HG03097 (cell line): ENCODE results near the gene EEA1.
"Not testable (repeated sequence)": the region's sequence is repeated elsewhere in the genome, so short reads cannot be mapped to it uniquely, and the experiment has no call there.

Experiments used
- ATAC-seq: cut with Tn5 transposase; IDR thresholded peaks from one replicate; pipeline ENCODE4 v1.9.1; 2021; ENCODE audit not compliant: unreplicated experiment, low FRiP score

Gene EEA1

DNA sequence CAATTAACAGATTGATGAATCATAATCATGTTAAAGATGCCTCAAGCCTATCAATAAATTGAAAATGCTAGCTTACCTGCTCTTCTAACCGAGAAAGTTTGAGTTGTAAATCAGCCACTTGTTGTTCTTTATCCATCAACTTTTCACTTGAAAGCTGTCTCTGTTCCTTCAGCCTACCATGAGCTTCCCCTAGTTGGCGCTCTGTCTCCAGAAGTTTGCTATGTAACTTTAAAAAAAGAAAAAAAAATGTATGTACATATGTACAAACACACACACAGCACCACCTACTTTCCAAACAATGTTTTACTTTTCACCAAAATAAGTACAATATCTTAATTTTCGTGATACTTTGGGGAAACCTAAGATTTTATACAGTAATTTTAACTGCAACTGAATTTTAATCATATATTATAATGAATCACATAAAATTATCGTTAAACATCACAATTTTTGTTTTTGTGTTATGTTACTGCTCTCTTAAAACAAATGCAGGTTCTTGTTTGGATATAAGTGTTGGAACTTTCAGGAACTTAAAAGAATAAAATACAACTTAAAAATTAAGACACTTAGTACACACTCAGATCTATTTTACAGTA lies 101.2 kb downstream of the EEA1 start:
- ATAC-seq = no peak

DNA sequence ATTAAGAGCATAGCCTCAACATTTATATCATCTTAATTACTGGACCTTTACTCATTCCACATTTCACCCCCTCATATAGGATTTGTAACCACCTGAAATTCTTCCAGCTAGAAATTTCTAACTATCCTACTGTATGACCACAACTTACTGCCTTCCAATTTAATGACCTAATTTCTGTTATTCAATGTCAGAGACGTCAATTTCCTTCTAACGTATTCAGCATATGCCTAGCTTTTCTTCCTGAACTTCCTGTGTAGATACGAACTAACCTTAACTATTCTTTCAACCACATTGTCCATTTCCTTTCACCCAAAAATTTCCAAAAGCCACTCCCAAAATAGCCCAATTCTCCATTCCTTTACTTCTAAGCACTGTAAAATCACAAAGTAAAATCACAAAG lies 108.0 kb downstream of the EEA1 start:
- no peak for ATAC-seq

DNA sequence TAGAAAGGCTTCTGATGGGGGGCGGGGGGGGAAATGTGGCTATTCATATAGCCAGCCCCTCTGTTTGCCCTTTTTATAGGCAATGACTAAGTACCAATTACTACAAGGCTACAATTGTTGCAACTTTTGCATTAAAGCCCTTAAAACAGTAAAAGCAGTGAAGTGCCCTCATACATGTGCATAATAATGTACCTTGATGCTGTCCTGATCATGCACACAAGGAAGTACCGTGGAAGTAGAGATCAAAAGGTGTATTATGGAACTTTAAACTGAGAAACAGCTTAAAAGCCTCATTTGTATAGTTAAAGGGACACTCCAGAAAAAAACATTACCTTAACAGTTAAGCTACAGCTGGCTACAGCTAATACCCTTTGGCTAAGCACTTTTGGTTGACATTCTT lies 114.5 kb downstream of the EEA1 start:
- no peak for ATAC-seq

DNA sequence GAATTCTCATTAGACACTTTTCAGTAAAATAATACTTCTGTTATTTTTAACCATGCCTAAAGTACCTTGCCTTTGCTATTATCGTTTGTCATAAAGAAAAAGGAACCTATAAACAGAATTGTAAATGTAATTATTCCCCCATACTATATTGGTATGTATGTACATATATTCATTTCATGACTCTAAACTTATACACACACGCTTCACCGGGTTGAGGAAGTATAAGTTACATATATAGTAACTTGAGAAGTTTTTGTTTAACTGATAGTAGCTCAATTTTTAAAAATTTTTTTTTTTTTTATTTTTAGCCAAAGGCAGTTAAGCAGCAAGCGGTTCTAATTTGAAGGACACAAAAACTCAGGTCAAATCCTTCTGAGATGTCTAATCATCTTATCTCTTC lies 118.7 kb downstream of the EEA1 start:
- no peak for ATAC-seq

DNA sequence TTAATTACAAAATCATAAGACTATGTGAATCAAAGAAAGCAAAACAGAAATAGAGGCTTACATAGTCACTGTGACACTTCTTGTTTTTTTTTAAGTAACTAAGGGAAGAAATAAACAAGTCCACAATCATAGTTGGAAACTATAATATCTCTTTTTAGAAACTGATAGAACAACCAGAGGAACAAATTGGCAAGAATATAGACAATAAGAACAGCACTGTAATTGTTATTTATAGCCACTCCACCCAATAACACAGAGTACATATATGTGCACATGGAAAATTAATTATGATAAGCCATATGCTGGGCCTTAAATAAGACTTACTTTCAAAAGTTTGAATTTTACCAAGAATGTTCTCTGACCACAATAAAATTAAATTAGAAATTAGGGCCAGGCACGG lies 125.2 kb downstream of the EEA1 start:
- no peak for ATAC-seq

DNA sequence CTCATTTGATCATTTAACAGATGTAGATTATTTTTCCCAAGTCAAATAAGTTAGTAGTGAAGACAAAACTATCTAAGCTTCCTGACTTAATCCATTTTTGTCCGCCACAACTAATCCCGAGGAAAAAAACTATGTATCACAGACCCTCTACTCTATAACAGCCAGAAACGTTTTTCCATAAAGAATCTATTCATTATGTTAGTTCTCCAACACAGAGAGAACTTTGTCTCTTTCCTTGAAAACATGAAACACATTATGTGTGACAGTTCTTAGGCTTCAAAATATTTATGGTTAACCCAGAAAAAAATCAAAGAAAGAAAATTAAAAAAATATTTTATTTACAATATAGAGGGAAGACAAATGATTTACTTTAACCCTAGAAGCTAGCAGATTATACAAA lies 126.2 kb downstream of the EEA1 start:
- ATAC-seq = no peak

DNA sequence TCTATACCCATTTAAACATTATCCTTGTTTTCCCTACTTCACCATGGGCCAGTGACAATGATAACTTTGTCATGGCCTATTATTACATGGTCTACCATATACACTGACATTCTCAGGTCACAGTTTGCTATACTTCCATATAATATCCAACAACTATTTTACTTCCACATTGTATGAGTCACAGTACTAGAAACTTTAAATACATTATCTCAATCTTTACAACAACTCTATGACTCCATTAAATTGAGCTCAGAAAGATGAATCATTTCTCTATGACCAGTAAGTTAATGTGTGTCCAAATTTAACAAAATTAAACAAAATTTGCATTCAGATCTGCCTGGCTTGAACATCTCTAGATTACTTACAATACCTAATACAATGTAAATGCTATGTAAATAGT lies 132.4 kb downstream of the EEA1 start:
- ATAC-seq = no peak

DNA sequence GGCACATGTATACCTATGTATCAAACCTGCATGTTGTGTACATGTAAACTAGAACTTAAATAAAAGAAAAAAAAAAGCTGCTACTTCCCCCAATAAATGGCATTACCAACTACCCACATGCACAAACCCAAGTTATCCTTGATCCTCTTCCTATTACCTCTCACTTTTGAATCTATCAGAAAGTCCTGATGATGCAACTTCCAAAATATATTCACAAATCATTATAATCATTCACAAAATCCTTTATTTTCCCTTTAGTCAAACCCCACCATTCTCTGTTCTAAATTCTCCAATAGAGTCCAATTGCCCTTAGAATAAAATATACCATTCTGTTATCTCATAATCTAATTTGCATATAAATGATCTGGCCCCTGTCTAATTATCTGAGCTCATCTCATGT lies 134.3 kb downstream of the EEA1 start:
- ATAC-seq = no peak

DNA sequence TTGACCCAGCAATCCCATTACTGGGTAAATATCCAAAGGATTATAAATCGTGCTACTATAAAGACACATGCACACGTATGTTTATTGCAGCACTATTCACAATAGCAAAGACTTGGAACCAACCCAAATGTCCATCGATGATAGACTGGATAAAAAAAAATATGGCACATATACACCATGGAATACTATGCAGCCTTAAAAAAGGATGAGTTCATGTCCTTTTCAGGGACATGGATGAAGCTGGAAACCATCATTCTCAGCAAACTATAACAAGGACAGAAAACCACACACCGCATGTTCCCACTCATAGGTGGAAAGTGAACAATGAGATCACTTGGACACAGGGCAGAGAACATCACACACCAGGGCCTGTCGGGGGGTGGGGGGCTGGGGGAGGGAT lies 134.7 kb downstream of the EEA1 start:
- ATAC-seq = not testable (repeated sequence)

DNA sequence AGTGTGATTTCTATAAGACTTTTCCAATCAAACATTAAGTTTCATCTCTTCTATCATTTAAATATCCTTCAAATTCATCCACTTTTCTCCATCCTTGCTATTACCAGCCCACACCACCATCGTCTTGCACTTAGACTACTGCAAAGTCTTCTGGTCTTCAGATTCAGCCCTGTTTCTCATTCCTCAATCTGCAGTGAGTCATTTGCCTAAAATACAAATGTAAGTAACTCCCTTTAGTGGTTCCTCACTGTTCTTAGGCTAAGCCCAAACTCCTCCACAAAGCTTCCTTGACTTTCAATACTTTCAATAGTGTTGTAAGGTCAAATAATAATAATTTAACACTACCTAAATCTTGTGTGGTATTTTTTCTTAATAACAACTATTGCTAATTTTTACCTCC lies 143.1 kb downstream of the EEA1 start:
- no peak for ATAC-seq

DNA sequence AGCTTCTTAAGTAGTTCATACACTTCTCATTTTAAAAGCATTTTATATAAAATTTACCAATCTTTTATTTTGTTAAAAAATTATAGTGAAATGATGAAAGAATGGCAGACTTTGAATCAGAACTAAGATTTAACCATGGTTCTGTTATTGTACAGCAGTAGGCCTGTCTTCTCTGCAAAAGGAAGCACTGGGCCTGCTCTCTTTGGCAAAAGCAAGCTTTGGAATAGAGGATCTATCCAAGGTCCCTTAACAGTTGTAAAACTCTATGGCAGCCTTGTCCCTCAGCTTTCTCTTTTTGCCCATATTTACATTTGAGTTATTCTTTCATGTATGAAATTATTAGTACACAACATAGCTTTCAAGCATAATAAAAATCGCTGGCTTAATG lies 143.5 kb downstream of the EEA1 start:
- ATAC-seq = no peak

DNA sequence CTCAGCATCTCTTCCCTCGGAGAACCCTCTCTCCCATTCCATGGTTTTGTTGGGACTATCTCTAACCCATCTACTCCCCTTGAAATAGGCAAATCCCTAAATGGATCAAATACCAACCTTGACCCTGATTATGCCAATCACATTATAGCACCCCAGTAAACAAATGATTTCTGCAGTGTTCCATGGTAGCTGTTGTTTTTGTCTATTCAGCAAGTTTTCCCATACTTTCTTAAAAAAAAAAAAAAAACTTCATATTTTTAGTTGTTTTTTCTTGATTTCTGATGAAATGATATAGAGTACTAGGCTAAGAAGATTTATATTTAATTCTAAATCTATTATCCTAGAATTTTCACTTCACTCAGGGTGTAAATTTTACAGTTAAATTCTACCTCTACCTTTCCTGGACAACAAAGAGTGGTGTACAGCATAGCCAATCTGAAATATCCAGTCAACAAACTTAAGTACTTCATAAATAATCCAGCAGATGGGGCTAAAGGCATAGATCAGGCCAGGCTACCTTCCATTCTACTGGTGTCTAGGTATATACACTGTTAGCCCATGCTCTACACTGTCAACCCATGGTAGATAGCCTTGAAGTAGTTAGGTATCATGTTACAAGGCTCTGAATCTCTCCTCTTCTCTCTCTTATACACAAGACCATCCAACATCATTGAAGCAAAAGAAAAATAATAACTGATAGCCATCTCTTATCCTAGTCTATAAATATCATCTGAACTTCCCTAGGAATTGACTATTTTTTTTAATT lies 144.1 kb downstream of the EEA1 start:
- ATAC-seq = peak; percentile 91

DNA sequence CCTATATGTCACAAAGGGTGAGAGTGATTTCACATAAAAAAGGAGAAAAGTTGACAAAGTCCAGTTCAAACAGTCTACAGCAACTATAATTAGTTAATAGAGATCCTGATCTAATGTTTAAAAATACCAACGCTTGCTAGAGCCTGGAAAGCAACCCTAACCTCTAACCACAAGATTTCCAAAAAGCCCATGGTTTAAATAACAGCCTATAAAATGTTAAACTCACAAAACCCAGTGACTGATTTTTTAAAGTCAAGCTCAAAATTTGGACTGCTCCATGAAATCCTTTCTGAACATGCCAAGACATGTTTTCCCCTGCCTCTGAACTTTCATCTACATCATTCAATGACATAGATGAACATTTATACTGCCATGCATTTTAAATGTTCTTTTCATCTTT lies 144.7 kb downstream of the EEA1 start:
- no peak for ATAC-seq

DNA sequence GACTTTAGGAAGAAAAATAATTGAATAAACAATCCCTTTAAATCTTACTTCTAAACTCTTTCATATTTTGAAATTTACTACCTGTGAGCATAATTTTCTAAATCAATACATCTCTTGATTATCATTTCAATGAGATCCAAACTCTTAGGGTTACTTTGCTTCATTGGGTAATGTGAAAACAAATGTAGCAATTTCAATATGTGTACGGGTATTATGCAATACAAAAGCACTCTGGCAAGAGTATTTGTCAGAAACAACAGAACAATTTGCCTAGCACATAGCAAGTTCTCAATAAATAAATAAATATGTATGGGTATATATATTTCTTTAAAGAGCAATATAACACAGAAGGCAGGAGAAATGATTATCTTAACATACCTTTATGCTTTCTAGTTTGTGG lies 149.2 kb downstream of the EEA1 start:
- no peak for ATAC-seq

DNA sequence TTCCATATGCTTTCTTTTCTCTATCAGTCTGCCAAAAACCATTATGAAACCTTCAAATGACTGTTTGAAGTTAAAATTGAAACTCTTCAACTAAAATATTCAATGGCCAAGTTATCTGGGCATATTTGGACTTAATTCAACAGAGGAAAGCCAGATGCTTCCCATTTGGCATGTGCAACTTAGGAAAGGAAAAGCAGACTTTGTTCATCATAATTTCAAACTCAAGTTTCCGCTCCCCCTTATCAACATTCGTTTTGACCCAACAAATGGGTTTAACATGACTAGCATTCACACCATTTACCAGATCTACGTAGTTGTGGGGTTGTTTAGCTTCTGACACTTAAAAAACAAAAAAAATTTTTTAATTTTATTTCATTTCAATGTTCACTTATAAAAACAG lies 150.6 kb downstream of the EEA1 start:
- no peak for ATAC-seq

DNA sequence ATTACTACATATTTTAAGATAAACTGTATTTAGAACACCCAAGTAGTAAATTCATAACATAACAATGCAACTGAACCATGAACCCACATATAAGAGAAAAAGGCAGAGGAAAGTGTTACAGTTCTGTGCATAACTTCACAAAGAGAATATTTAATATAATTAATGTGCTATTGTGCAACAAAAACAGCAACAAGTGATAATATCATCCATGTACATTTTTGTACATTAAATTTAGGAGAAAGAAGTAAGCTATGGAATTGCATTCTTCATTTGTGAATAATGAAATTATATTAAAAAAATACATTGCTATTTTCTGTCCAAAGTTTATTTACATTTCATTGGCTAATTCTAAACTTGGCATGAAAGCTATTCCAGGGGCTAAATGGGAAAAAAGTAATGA lies 153.7 kb downstream of the EEA1 start:
- no peak for ATAC-seq

DNA sequence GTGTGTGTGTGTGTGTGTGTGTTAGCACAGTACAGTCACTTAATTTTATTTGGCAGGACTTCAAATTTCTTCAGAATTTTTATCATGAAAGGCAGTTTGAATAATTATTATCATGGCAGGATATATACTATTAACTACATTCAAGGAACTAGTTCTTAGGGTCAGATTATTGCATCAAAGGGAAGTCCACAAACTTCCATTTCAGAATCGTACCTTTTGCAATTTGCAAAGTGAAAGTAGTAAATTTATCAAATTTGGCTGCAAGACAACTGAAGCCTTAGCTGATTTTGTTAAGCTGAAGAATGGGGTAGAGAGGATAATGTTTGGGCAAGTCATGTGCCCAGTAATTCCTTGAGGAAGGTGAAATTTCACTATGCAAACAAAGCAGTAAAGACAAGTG lies 158.1 kb downstream of the EEA1 start:
- no peak for ATAC-seq

DNA sequence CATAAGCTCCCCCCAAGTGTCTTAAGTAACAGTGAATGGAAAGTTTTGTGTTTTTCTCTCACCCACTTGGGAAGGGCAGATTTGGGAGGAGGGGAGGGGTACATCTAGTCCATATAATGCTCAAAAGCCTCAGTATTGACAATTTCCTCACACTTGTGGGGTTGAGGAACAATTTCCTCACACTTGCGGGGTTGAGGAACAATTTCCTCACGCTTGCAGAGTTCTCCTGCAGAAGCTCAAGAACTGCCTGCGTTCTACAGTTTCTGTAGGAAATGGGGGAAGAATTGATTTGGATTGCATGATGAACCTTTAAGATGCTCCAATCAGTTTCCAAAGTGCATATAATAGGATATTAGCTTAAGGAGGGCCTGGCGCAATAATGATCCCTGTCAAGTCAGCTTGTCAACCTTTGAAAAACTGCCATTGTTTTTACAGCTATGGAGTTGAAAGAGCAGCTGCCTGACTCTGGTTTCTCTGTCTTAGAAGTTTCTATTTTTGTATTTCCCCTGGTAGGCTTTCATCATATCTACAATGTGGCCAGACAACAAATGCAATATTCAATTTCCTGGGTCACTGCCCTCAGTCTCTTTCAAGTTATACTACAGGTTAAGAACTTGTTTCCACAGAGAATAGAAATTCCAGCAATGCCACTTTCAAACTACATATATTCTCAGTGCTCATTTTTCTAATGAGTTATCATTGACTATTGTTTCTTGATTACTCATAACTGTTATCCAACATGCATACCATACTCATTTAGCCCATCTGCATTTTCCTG lies 159.8 kb downstream of the EEA1 start:
- ATAC-seq = peak; percentile 75

DNA sequence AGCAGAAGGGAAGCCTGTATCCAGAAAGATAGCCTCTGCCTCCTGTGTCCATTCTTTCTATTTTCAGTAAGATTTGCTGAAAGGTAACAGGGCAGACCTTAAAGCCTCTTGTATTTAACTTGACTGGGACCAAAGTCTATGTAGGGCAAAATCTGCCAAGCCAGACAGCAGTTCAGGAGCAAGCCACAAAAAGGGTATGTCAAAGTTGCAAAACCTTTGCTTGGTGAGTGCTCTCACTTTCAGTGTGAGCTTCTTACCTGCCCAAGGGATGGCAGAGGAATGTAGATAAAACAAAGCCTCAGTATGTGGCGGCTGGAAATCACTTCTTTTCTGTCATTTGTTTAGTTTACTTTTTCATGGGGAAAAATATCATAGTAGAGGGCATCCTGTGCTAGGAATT lies 163.2 kb downstream of the EEA1 start:
- no peak for ATAC-seq

DNA sequence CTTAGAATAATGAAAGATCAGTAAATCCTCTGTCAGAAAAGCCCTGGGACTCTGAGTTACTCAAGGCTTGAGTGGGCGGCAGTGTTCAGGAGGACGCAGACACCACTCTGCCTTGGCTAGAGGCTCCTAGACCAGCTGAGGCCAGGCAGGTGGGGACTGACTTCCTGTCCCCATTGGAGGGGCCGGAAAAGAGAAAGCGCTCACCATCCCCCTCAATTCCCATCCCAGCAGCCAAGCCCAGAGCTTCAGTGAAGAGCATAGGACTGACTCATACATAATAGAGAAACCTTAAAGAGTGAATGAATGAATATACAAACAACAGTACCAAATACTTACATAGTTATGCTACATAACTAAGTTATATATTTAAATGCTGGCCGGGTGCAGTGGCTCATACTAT lies 164.3 kb downstream of the EEA1 start:
- ATAC-seq = no peak

DNA sequence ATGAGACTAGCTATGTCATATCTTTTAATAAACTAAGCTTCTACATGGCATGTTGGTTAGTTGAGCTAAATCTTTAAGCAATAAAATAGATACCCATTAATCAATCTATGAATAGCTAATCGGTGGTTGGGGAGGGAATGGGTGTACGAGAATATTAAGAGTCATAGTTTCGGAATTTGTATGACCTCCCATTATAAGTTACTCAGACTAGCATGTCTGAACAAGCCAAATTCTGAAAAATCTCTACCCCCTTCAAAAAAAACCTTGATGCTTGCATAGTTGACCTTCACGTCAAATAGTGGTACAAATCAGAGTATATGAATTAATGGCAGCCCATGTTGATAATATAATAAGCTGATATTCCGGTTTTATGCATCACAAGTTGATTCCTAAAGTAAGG lies 166.3 kb downstream of the EEA1 start:
- ATAC-seq = no peak
